ENCODE measurements around the gene LHPP.

GRCh38 chr10:124477614-124478363 lies 16.2 kb downstream of the LHPP start:
- TF ChIP-seq POLR2A (IDR thresholded peaks at IDR 0.05), result no peak
- no peak for TF ChIP-seq CTCF (IDR thresholded peaks at IDR 0.05 in 8 of 11, conservative IDR thresholded peaks at IDR 0.05 in 3 of 11)
- no peak for TF ChIP-seq POLR2AphosphoS5 (IDR thresholded peaks at IDR 0.05)

All from spleen (tissue), 7 donors.